MM.1S (cell line): Measurements from ENCODE around the gene TMED1.

Experiments used
- DNase-seq: peaks from one replicate; pipeline ENCODE4 v3.0.0-alpha.2; 2015
- H2AFZ ChIP-seq: fragments of 300-600 bp; sonication (generic); 2 replicates; pipeline ENCODE4 v1.6.0; 2016; ENCODE audit warnings: antibody characterized with exemption, low read length
- H3F3A ChIP-seq: fragments of 300-600 bp; sonication (generic); 2 replicates; pipeline ENCODE4 v1.6.1; 2016; ENCODE audit warnings: mild to moderate bottlenecking, antibody characterized with exemption, low read length, moderate library complexity, mixed read lengths; ENCODE audit not compliant: insufficient read depth
- H3K27ac ChIP-seq: fragments of 300-600 bp; sonication (generic); 2 replicates; pipeline ENCODE4 v1.5.1; 2016; ENCODE audit warnings: mild to moderate bottlenecking, low read length
- H3K27me3 ChIP-seq: fragments of 300-600 bp; sonication (generic); replicated peaks from 2 replicates; pipeline ENCODE4 v1.6.0; 2016; ENCODE audit warnings: low read length; ENCODE audit not compliant: insufficient read depth
- H3K36me3 ChIP-seq: fragments of 300-600 bp; sonication (generic); replicated peaks from 2 replicates; pipeline ENCODE4 v1.6.1; 2016; ENCODE audit warnings: mild to moderate bottlenecking, low read length, mixed read lengths; ENCODE audit not compliant: insufficient read depth
- H3K4me1 ChIP-seq: fragments of 300-600 bp; sonication (generic); 2 replicates; pipeline ENCODE4 v1.6.1; 2016; ENCODE audit warnings: low read length, mixed read lengths
- H3K4me2 ChIP-seq: fragments of 300-600 bp; sonication (generic); 2 replicates; pipeline ENCODE4 v1.6.0; 2016; ENCODE audit warnings: low read depth, low read length
- H3K4me3 ChIP-seq: fragments of 300-600 bp; sonication (generic); 2 replicates; pipeline ENCODE4 v1.5.1; 2016; ENCODE audit warnings: low read length, mixed read lengths
- H3K79me2 ChIP-seq: fragments of 300-600 bp; sonication (generic); 2 replicates; pipeline ENCODE4 v1.6.1; 2016; ENCODE audit warnings: mixed run types, low read length, mixed read lengths
- H3K9ac ChIP-seq: fragments of 300-600 bp; sonication (generic); 2 replicates; pipeline ENCODE4 v1.6.1; 2016; ENCODE audit warnings: low read length, mixed read lengths
- H3K9me2 ChIP-seq: fragments of 300-600 bp; sonication (generic); replicated peaks from 2 replicates; pipeline ENCODE4 v1.6.1; 2016; ENCODE audit warnings: mild to moderate bottlenecking, low read length, mixed read lengths; ENCODE audit not compliant: insufficient read depth
- H3K9me3 ChIP-seq: fragments of 300-600 bp; sonication (generic); replicated peaks from 2 replicates; pipeline ENCODE4 v1.6.1; 2016; ENCODE audit warnings: mild to moderate bottlenecking, low read length, mixed read lengths; ENCODE audit not compliant: insufficient read depth
- H4K20me1 ChIP-seq: fragments of 300-600 bp; sonication (generic); 2 replicates; pipeline ENCODE4 v1.6.1; 2016; ENCODE audit warnings: mild to moderate bottlenecking, low read length, moderate library complexity, mixed read lengths; ENCODE audit not compliant: insufficient read depth
- EZH2 ChIP-seq: fragments of 300-600 bp; sonication (generic); optimal IDR thresholded peaks from 2 replicates; pipeline ENCODE3; 2017; ENCODE audit warnings: low read depth, mild to moderate bottlenecking, antibody characterized with exemption, low read length, mixed read lengths
- EZH2phosphoT487 ChIP-seq: fragments of 300-600 bp; sonication (generic); IDR thresholded peaks from 2 replicates; pipeline ENCODE4 v1.6.1; 2018; ENCODE audit warnings: antibody characterized with exemption, low read length
- TF ChIP-seq, protein P1 (sequence below): fragments of 300-600 bp; sonication (generic); IDR thresholded peaks from 2 replicates; pipeline ENCODE4 v1.5.1; 2016; ENCODE audit warnings: antibody characterized with exemption, low read length, mixed read lengths

The TMED1 gene

DNA sequence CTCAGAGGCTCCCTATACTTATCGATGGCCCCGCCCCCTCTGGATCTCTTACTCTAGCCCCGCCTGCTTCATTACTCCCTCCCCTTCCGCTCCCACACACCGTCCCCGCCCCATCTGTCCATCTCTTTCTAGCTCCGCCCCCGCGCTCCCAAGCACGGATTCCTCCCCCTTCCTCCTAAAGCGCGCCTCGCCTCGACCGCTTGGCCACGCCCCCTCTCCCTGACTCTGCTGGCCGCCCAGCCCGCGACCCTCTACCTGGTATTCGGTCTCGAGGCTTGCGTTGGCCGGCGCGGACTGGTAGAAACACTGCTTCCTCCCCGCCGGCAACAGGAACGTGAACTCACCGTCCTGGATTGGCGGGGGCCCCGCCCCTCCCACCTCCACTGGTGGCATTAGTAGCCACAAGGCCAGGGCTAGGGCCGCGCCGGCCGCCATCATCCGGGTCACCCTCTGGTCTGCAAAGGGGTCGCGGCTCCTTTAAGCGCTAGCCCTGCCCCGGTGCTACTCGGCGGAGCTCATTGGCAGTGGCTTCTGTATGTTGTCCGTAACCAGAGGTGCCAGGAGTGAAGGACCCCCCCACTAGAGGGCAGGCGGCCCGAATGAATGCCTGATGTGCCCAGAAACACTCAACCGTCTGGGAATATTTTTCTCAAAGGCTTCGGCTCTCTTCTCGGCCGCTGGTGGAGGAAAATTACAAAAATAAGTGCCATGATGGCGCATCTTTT is at the start of gene TMED1:
Gene TMED1 (minus strand): TSS at position 459 of the 725 bp plus-strand sequence. CDS start 21 bp downstream, at position 438.
- Histone ChIP-seq H4K20me1 (no peaks in the 10 kb centered on the region), H3K4me3 (peak within 1 kb of the TSS; percentile 88), H3K9ac (peak within 1 kb of the TSS; percentile 99), H3K79me2 (peaks cover 6% of the 10 kb centered on the region; the same call in 1 of the 2 replicates), H3K9me2 (no peaks in the 10 kb centered on the region), H3K36me3 (no peaks in the 10 kb centered on the region), H3K4me2 (peak within 1 kb of the TSS; percentile 48), H3K4me1 (peaks cover 12% of the 10 kb centered on the region), H3F3A (peaks cover 7% of the 10 kb centered on the region; the same call in 1 of the 2 replicates), H3K27me3 (no peaks in the 10 kb centered on the region), H3K27ac (peak within 1 kb of the TSS; percentile 94), H2AFZ (peak within 1 kb of the TSS; percentile 64), H3K9me3 (0 out of 2 replicates have a peak, but pooled peaks cover 4% of the 10 kb centered on the region)
- no peak for TF ChIP-seq EZH2
- TF ChIP-seq, protein P1, sequence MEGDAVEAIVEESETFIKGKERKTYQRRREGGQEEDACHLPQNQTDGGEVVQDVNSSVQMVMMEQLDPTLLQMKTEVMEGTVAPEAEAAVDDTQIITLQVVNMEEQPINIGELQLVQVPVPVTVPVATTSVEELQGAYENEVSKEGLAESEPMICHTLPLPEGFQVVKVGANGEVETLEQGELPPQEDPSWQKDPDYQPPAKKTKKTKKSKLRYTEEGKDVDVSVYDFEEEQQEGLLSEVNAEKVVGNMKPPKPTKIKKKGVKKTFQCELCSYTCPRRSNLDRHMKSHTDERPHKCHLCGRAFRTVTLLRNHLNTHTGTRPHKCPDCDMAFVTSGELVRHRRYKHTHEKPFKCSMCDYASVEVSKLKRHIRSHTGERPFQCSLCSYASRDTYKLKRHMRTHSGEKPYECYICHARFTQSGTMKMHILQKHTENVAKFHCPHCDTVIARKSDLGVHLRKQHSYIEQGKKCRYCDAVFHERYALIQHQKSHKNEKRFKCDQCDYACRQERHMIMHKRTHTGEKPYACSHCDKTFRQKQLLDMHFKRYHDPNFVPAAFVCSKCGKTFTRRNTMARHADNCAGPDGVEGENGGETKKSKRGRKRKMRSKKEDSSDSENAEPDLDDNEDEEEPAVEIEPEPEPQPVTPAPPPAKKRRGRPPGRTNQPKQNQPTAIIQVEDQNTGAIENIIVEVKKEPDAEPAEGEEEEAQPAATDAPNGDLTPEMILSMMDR = no peak
- no peak for TF ChIP-seq EZH2phosphoT487
- peak; percentile 94 for DNase-seq

DNA sequence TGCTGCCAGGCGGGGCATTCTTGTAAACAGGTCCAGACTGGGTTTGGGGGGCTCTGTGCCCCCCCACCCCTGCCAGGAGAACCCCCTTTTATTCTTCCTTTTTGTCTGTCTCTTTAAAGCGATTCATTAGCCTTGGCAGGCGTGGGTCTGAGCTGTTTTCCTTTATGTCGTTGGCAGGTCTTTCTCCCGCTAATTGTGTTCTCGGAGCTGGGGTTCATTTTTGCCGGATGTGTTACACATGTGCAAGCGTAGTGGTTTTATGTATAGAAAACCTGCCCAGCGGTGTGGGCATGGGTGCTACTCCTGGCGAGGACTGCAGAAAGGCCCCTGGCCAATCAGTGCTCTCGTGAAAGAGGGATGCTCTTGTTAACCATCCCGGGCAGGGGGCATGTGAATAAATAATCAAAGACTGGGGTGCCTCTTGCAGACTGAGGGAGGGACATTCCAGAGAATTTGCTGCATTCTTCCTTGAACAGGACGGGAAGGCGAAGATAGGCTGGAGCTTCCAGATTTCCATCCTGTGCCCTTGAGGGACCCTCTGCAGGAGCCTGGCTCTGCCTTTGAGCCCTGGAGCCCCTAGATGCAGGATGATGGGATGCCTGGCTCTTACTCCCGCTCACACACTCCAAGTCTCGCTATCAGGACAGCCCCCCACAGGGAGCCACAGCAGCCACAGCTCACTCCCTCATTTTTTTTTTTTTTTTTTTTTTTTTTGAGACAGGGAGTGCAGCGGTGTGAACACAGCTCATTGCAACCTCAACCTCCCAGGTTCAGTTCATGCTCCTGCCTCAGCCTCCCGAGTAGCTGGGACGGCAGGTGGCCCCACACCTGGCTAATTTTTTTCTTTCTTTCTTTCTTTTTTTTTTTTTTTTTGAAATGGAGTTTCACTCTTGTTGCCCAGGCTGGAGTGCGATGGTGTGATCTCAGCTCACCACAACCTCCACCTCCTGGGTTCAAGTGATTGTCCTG is 49.5 kb upstream of the TMED1 start:
- no peaks in the 10 kb centered on the region for H3K9me2 ChIP-seq
- H3F3A ChIP-seq = no peaks in the 10 kb centered on the region; the same call in 1 of the 2 replicates
- no peak for DNase-seq
- H3K27me3 ChIP-seq = no peaks in the 10 kb centered on the region
- peaks cover 73% of the 10 kb centered on the region for H3K79me2 ChIP-seq
- H3K27ac ChIP-seq = no peak overlapping the region
- H3K36me3 ChIP-seq = no peaks in the 10 kb centered on the region
- no peaks in the 10 kb centered on the region for H4K20me1 ChIP-seq
- no peaks in the 10 kb centered on the region for H3K9me3 ChIP-seq
- no peak overlapping the region for H3K4me3 ChIP-seq
- no peak overlapping the region for H2AFZ ChIP-seq
- TF ChIP-seq EZH2phosphoT487 = no peak
- no peak for TF ChIP-seq EZH2
- TF ChIP-seq, protein P1 = no peak
- no peaks in the 10 kb centered on the region for H3K4me1 ChIP-seq
- H3K4me2 ChIP-seq = no peak overlapping the region
- H3K9ac ChIP-seq = no peak overlapping the region

GRCh38 chr19:10884274-10884673 is 48.3 kb upstream of the TMED1 start:
- no peaks in the 10 kb centered on the region for H3K9me2 ChIP-seq
- H4K20me1 ChIP-seq = no peaks in the 10 kb centered on the region
- H3K27ac ChIP-seq = no peak overlapping the region
- no peaks in the 10 kb centered on the region for H3K9me3 ChIP-seq
- H3K4me3 ChIP-seq = no peak overlapping the region
- TF ChIP-seq EZH2phosphoT487 (no peak), EZH2 (no peak)
- TF ChIP-seq, protein P1 = no peak
- no peak overlapping the region for H3K4me2 ChIP-seq
- no peak overlapping the region for H3K9ac ChIP-seq
- no peaks in the 10 kb centered on the region for H3K27me3 ChIP-seq
- H3K36me3 ChIP-seq = no peaks in the 10 kb centered on the region
- peaks cover 7% of the 10 kb centered on the region for H3K4me1 ChIP-seq
- no peak overlapping the region for H2AFZ ChIP-seq
- peaks cover 80% of the 10 kb centered on the region for H3K79me2 ChIP-seq
- H3F3A ChIP-seq = no peaks in the 10 kb centered on the region; the same call in 1 of the 2 replicates
- DNase-seq = no peak
